GM12801 (cell line): ENCODE data around the gene ASTN2.

Source experiments
- TF ChIP-seq, protein P1 (sequence below): IDR thresholded peaks from one replicate; pipeline ENCODE4 v1.5.1; 2011; ENCODE audit warnings: control low read depth; ENCODE audit not compliant: insufficient read length; ENCODE audit errors: extremely low read depth

The ASTN2 gene

DNA sequence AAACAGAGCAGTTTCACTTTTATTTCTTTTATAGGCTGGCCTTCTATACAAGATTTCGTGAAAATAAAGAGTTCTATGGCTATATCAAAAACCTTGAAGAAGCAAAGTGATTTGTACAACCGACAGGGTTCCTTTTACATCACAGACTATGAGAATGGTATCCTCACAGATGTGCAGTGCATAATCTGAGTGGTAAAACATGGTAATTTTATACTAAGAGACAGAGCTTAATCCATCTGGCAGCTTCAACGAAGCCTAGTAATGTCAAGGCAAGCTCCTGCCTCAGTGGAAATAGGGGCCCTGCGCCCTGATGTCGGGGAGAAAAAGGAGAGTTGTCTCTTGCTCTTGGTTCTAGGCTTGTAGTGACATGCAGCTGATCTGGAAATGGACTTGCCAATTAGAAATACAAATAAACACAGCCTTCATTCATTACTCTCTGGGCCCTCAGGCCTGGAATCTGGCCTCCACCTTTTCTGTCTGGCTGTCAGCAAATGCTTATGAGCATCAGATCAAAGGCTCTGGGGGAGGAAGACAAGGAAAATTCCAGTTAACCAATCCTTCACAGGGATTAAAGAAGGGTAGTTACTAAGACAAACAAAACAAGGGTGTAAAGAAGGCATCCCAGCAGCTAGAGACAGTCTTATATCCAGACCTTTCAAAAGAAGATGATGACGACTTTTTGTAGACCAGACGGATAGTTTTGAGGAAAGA lies 761.4 kb downstream of the ASTN2 start:
- TF ChIP-seq, protein P1, sequence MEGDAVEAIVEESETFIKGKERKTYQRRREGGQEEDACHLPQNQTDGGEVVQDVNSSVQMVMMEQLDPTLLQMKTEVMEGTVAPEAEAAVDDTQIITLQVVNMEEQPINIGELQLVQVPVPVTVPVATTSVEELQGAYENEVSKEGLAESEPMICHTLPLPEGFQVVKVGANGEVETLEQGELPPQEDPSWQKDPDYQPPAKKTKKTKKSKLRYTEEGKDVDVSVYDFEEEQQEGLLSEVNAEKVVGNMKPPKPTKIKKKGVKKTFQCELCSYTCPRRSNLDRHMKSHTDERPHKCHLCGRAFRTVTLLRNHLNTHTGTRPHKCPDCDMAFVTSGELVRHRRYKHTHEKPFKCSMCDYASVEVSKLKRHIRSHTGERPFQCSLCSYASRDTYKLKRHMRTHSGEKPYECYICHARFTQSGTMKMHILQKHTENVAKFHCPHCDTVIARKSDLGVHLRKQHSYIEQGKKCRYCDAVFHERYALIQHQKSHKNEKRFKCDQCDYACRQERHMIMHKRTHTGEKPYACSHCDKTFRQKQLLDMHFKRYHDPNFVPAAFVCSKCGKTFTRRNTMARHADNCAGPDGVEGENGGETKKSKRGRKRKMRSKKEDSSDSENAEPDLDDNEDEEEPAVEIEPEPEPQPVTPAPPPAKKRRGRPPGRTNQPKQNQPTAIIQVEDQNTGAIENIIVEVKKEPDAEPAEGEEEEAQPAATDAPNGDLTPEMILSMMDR, result no peak

DNA sequence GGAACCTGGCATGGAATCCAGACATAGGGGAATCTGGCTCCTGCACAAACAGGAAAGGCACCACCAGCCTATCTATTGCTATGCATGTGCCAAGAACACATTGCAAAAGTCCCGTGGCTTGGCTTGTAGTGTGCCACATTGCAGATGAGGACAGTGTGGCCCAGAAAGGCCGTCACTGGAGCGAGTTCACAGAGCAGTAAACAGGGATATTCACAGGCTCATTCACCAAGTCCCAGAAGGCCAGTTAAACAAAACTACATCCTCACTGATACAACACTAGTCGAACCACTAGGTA lies 767.4 kb downstream of the ASTN2 start:
- TF ChIP-seq, protein P1, result no peak

DNA sequence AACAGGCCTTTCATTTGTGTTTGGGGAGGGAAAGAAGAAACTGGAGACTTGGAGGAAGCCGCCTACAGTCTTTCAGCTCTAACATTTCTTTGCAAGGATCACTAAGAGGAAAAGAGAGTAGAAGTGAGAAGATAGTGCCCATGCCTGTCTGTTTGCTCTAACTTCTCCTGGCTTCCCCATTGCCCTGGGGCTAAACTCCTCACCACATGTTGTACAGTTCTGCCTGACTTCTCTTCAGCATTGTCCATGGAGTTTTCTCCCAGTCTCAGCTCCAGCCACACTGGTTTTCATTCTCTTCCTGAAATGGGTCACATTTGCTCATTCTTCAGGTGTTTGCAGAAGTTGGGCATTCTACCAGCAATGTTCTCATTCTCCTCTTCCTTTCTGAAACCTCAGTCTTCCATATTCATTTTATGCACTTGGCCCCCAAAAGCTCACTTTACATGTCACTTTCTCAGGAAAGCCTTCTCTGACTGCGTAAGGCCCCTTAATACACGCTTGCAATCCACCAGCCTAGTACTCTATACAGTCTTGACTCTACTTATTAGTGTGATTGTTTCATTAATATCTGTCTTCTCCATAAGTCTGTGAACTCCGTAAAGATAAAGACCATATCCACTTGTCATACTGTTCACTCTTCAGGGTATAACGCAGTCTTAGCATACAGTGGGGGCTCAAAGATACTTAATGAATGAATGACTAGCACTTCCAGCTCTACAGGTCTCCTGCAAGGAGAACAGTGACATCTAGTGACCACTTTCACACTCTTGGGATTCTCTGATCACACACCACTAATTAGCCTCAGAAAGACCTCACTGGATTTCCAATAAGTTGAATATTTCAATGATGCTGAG lies 768.0 kb downstream of the ASTN2 start:
- TF ChIP-seq, protein P1, result no peak

DNA sequence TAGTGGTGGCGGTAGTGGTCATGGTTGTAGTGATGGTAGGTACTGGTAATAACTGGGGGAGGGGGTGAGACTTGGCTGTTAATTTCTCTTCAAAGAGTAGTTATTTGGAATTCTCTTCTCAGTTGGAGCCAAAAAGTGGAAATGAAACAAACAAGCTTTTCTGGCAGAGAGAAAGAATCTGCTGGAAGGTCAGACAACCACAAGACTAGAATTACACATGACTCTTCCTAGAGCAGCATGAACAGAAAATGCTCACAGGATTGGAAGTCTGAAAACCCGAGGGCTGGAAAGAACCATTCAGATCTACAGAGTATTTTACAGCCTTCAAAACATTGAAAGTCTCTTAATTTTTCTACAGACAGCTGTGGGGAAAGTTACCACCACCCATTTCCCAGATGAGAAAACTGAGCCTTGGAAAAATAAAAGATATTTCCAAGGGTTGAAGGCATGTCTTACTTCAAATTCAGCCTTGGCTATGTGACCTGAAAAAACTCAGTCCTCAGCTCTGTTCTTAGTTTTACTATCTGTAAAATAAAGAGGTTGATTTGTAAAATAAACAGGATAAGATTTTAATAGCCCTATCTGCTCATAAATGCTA lies 770.7 kb downstream of the ASTN2 start:
- TF ChIP-seq, protein P1, result no peak

DNA sequence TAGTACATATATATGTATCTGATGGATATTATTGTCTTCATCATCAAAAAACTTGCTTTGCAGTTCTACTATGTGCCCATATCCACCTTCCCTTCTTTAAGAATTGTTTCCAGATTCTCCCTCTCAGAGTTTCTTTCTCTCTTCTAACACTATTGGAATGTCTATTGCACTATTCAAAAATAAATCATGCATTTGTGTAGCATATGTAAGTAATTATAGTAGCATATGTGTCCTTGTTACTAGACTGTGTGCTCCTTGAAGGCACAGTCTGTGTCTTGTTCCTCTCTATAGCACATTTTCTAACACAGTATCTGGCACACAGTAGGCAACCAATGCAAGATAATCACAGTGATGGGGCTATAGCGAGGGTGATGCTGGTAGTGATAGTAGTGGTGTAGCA lies 771.2 kb downstream of the ASTN2 start:
- TF ChIP-seq, protein P1, result no peak

DNA sequence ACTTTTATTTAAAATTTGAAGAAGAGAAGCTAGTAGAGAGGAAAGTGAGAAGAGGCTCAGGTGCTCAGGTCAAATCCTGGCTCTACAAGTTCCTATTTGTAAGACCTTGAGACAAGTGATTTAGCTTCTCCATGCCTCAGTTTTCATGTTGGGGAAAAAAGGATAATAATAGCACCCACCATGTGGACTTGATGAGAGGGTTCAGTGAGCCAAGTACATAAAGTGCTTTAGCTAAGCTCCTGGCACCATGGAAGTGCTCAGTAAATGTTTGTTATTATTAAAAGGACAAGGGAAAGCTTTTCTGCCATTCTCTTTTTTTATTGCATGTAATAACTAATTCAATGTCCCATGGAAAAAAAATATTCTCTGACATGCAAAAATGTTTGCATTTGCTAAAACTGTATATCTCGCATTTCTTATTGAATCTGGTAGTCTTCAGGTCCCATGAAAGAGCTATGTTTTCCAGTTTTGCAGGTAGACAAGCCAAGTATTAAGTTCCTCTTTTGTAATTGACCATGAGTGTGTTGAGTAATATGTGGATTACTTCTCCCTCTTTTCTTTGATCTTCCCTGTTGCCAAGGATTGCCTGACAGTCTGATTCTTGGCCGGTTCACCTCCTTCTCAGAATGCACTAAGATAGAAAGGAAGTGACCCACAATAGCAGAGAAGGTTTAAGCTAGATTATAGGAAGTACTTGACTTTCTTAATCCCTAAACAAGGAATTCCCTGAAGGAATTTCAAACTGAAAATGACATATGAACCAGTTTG lies 773.4 kb downstream of the ASTN2 start:
- TF ChIP-seq, protein P1, result no peak

DNA sequence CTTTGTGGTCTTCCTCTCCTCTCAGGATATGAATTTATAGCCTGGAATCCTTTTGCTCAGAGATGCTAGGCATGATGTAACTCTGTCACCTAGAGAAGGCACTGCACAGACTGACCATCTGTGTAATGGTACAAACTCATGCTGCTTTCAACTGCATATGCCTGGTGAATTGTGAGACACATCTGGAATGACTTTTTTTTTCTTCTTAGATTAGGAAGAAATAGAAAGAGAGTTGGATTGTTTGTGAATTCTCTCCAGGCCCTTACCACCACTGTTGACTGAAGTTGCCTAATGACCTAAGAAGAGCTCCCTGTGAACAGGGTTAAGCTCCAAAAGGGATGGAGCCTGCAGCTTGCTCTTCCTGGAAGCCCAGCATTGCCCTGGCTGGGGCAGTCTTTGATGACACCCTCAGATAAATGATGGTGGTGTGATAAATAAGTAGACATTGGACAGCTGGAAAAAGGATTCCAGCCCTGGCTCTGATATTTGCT lies 775.6 kb downstream of the ASTN2 start:
- TF ChIP-seq, protein P1, result no peak
